HTERT RPE-1 (cell line): ENCODE results near the gene KCNH8.
"Not testable (repeated sequence)": the region's sequence is repeated elsewhere in the genome, so short reads cannot be mapped to it uniquely, and the experiment has no call there.

Experiments used
- in situ Hi-C: fragments of 300-500 bp; cut with MboI; formaldehyde crosslinking; loops from 4 replicates; pipeline ENCODE4 v1.14.3; 2020; ENCODE audit warnings: low sequenced_read_pairs

The KCNH8 gene

DNA sequence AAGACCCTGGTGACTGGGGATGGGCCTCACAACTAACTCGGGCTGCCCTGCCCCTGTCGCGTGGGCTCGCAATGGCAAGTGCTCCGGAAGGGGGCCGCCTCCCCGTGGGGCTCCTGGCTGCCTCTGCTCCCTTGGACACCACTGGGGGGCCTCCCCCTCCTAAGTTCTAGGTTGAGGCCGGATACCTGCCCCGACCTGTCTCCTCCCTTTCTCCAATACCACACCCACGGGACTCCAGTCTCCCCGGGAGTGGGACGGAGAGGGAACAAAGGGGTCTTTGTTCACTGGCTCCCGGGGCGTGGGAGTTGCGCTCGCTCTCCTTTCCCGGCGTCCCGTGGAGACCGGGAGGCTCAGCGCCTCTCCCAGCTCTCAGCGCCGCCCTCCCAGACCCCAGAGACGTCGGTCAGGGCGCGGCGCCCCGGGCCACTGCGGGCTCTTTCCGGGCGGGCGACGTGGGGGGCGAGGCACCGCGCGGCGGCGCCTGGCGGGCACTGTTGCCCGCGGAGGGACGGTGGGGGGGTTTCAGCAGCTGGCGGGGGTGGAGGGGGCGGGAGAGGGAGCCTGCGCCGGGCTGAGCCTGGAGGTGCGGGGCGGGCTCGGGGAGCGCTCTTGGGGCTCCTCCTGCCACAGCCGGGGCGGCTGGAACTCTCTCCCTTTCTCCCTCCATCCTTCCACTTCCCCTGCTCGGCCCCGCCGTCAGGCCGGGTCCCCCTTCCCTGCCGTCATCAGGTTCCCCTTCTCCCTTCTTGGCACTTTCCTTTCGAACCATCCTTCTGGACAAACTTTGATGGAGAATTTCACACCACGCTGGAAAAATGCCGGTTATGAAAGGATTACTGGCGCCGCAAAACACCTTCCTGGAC is at the start of gene KCNH8:
TSS of gene KCNH8 (plus strand) at position 606 of the 863 bp plus-strand sequence. CDS start at position 816, 210 bp downstream.
- in situ Hi-C loops: no loop called here

DNA sequence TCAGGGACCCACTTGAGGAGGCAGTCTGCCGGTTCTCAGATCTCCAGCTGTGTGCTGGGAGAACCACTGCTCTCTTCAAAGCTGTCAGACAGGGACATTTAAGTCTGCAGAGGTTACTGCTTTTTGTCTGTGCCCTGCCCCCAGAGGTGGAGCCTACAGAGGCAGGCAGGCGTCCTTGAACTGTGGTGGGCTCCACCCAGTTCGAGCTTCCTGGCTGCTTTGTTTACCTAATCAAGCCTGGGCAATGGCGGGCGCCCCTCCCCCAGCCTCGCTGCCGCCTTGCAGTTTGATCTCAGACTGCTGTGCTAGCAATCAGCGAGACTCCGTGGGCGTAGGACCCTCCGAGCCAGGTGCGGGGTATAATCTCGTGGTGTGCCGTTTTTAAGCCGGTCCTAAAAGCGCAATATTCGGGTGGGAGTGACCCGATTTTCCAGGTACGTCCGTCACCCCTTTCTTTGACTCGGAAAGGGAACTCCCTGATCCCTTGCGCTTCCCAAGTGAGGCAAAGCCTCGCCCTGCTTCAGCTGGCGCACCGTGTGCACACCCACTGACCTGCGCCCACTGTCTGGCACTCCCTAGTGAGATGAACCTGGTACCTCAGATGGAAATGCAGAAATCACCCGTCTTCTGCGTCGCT is 45.5 kb upstream of the KCNH8 start:
- in situ Hi-C loops: not testable (repeated sequence)

DNA sequence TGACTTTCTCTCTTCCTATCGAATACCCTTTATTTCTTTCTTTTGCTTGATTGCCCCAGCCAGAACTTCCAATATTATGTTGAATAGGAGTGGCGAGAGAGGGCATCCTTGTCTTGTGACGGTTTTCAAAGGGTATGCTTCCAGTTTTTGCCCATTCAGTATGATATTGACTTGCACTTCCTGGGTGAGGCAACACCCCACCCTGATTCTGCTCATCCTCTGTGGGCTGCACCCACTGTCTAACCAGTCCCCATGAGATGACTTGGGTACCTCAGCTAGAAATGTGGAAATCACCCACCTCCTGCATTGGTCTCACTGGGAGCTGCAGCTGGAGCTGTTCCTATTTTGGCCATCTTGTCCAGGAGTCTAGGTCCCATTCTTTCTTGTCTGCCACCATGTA is 44.8 kb upstream of the KCNH8 start:
- in situ Hi-C loops: no loop called here

DNA sequence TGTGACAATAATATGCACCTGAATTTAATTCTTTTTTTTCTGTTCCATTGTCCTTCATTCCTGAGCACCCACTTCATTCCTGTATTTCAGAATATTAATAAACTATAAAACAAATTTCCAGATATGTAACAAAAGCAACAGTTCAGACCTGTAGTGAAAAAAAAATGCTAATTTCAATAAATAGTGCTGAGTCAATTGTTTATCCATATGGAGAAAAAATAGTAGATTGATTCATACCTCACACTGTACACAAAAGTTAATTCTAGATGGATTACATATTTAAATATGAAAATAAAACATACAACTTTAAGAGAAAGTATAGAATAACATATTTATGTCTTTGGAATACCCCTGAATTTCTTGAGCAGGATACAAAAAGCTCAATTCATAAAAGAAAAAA is 43.9 kb upstream of the KCNH8 start:
- in situ Hi-C loops: no loop called here

- in situ Hi-C loops: no loop called here
Observed at GRCh38 chr3:19105826-19106225, 42.5 kb upstream of the KCNH8 start.

GRCh38 chr3:19106307-19106706 is 42.0 kb upstream of the KCNH8 start:
- in situ Hi-C loops: no loop called here

DNA sequence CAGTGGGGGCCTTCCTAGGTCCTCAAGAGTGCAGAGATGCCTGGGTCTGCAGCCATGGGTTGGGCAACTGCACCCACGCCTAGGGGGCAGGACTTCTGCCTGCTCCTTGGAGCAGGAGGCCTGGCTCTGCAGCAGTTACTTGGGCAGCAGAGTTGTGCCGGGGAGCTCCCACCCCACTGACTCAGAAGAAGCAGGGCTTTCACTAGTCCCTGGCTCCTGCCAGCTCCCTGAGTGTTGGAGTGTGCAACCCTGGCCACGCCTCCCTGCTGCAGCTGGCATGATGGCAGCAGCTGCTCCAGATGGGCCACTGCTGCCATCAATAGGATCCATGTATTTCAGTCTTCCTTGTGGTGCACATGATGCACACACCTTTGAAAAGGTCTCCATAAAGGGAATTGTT is 40.6 kb upstream of the KCNH8 start:
- in situ Hi-C loops: no loop called here

DNA sequence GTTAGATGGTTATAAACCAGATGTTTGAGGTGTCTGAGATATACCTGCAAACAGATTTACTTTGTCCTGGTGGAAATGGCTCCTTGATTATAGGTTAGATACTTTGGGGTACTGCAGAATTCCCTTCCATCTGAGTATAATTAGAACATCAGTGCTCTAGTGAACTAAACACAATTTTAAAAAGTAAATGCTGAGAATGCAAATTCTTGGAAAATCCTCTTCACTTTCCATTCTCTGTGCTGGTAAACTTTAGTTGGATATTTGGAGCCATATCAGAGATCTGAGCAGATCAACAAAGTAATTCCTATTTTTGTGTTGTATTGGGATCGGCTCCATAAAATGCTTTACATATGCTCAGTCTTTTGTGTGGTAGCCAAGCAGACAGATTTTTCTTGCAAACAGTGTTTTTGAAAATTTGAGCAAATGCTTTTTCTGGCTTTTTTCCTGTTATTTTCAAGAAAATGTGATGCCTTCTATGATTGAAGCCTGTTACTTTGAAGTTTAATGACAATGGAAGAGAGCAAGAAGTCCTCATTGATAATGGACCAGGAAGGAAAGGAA is 37.9 kb upstream of the KCNH8 start:
- in situ Hi-C loops: no loop called here

GRCh38 chr3:19114461-19114860 is 33.8 kb upstream of the KCNH8 start:
- in situ Hi-C loops: no loop called here

GRCh38 chr3:19116239-19116638 is 32.1 kb upstream of the KCNH8 start:
- in situ Hi-C loops: no loop called here

DNA sequence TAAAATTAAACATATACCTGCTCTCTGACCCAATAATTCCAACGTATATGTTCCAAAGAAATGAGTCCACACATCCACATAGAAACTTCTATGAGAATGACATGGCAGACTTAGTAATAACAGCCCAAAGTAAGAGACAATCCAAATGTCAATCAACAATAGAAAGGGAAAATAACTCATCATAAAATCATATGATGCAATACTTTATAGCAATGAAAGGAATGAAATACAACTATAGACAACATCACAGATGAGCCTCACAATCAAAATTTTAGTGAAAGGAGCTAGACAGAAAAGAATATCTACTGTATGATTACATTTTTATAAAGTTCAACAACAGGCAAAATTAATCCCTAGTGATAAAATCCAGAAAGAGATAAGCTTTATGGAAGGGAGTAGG is 23.6 kb upstream of the KCNH8 start:
- in situ Hi-C loops: no loop called here

DNA sequence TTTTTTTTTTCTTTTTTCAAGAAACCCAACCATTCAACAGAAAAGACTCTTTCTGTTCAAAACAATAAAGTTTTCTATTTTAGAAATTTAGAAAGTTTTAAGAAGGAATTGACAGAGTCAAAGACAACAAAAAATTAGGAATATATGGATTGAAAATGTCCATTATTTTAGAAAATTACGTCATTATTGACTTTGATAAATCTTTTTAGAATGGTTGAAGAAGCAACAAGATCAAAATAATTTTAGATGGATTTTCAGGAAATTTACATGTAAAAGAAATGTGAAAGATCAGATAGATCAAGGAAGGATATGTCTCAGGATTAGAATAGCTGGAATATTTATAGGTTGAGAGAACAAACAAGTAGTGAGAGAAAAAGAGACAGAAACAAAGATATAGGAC is 8.4 kb upstream of the KCNH8 start:
- in situ Hi-C loops: no loop called here

DNA sequence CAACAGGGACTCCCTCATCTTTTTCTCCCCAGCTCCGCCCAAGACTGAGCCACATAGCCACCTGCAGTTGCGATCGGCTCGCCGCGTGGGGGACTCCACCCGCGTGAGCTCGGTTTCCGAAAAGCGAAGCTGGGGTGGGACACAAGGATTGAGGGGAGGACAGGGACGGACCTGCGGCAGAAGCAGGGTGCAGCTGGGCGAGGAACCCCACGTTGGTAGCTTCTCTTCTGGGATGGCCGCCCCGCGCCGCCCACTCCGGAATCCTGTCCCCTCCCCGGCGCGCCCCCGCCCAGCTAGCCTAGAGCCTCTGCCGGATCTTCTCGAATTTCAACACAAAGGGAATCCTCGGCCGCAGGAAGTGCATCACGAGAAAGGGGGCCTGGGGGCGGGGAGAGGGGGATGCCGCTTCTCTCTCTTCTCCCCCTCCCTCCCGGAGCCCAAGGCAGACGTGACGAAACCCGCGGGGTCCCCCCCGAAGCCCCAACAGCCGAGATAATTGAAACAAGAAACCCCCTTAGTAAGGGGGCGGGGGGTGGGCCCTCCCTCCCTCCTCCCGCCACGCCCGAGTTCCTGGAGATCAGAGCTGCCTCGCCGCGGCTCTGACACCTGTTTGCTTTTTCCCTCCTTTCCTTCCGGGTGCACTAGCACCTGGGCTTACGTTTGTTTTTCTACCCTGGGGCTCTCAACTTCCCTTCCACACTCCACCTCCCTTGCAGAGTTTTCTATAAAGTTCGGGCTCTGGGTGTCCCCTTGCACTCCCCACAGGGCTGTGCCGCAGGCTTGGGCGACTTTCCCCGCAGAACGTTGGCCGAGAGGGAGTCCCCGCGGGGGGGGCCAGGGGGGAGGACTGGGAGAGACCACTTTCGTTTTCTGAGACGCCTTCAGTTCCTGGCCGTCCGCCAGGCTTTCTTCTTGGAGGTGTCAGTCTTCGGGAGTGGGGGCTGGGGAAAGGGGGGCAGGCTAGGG is 1.3 kb upstream of the KCNH8 start:
- in situ Hi-C loops: no loop called here

DNA sequence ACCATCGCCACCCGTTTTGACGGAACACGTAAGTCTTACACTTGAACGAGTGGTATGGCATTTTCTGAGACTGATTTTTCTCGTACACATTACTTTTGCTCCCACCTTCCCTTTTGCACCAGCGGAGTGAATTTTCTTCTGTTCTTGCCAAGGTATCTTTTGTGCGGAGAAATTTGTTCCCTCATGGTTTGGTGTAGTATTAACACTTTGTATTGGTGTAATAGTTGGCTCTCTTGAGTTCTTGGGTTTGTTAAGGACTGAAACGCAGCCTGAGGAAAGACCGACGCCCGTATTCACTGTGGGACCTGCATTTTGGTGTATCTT is 420 bp downstream of the KCNH8 start:
- in situ Hi-C loops: no loop called here

- in situ Hi-C loops: no loop called here
Observed at GRCh38 chr3:19149368-19149767, 1.1 kb downstream of the KCNH8 start.

GRCh38 chr3:19151171-19151570 is 2.9 kb downstream of the KCNH8 start:
- in situ Hi-C loops: no loop called here

GRCh38 chr3:19154693-19155250 is 6.5 kb downstream of the KCNH8 start:
- in situ Hi-C loops: no loop called here

- in situ Hi-C loops: no loop called here
Observed at GRCh38 chr3:19155375-19155774, 7.1 kb downstream of the KCNH8 start.

DNA sequence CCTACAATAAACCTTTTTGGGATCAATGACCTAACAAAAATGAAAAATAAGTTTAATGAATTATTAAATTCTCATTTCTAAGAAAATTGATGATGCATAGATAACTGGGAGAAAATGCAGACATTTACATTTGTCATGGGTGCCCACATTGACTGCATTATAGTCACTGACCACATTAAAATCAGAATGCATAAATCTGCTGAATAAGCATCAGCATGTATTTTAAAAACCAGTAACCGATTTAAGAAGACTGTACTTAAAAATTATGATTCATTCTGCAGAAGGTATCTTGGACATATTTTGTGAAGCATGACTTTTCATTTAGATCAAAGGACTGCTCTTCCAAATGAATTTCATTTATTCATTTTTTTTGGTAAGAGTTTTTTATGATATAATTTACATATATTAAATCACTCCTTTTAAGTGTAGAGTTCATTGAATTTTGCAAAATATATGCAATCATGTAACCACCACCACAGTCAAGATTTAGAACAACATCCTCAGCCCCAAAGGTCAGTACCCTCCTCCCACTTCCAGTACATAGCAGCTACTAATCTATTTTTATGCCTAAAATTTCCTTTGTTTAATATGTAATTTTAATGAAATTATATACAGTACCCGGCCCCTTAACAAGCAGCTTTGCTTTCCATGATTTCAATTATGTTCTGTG is 11.8 kb downstream of the KCNH8 start:
- in situ Hi-C loops: no loop called here

DNA sequence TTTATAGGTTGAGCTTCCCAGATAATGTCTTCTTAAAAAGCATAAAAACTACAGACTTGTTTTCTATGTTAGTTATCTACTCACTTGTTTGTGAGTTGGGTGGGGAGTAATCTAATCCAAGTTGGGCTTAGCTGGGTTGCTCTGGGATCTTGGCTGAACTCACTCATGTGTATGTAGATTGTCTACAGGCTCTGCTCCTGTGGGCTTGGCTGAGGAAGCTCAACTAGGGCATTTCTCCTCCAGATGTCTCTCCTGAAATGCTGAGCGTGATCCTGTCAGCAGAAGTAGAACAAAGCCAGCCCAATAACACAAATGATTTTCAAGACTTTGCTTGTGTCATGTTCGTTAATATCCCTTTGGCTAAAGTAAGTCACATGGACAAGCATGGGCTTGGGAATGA is 17.3 kb downstream of the KCNH8 start:
- in situ Hi-C loops: no loop called here
